Body of pancreas (tissue), 4 donors: Measurements from ENCODE around the gene IKZF3. TPM values are rescaled to one million over a fixed set of nuclear protein-coding genes. Genes with fewer than 3 reads are reported as not detected.

Source experiments
- ATAC-seq: fragments of 150-250 bp; one replicate; pipeline ENCODE4 v1.9.1; 2016
- DNase-seq, 4 donors: peaks; one replicate each; pipeline ENCODE4 v3.0.0-alpha.2; 2019
- H3K27ac ChIP-seq, 4 donors: fragments of 200-600 bp; sonication (generic); 1 replicate in 3 of 4; 2 replicates in 1 of 4; pipeline versions ENCODE4 v1.5.1 to v1.6.1; 2016 to 2019; ENCODE audit warnings: mild to moderate bottlenecking in 1 of 4, mixed read lengths in 1 of 4, moderate library complexity in 1 of 4
- H3K27me3 ChIP-seq, 2 donors: fragments of 200-600 bp; sonication (generic); one replicate each; pipeline ENCODE4 v1.6.0; 2016; ENCODE audit warnings: mild to moderate bottlenecking in 1 of 2
- H3K36me3 ChIP-seq, 2 donors: fragments of 200-600 bp; sonication (generic); replicated peaks in 1 of 2; 2 replicates each; pipeline ENCODE4 v1.5.1; 2016; ENCODE audit warnings: low read depth in 2 of 2; ENCODE audit not compliant: insufficient read depth in 1 of 2
- H3K4me1 ChIP-seq: fragments of 200-600 bp; sonication (generic); one replicate; pipeline ENCODE4 v1.6.0; 2016
- H3K4me3 ChIP-seq, 2 donors: fragments of 200-600 bp; sonication (generic); 1 replicate in 1 of 2; 2 replicates in 1 of 2; pipeline ENCODE4 v1.5.1; 2016 to 2019
- H3K9me3 ChIP-seq, 3 donors: fragments of 200-600 bp; sonication (generic); 1 replicate in 2 of 3; 2 replicates in 1 of 3; pipeline ENCODE4 v1.5.1; 2016
- CTCF ChIP-seq, 7 experiments: fragments of 450-650 bp in 4 of 7; fragments of 200-600 bp in 3 of 7; sonication (generic) in 3 of 7; IDR thresholded peaks; one replicate each; pipeline ENCODE4 v1.5.1; 2016 to 2019; ENCODE audit warnings: antibody characterized with exemption in 7 of 7
- POLR2A ChIP-seq, 3 donors: fragments of 450-650 bp; IDR thresholded peaks; one replicate each; pipeline ENCODE4 v1.6.1; 2016; ENCODE audit warnings: antibody characterized with exemption in 3 of 3, mild to moderate bottlenecking in 2 of 3
- WGBS, 2 donors: methylation state at CpG; one replicate each; pipeline ENCODE4 v1.1.5; 2017; 5-methylcytosine and 5-hydroxymethylcytosine counted together
- intact Hi-C: fragments of 100-400 bp; cut with DNase I; formaldehyde crosslinking; loops from one replicate; pipeline ENCODE4 v1.15.1; 2023
- total RNA-seq, 2 donors: library from RNA; depleted of rRNA; stranded (reverse); fragments of >200 nt; gene quantifications; one replicate each; pipeline ENCODE4 v1.1.0, GENCODE V29; 2016

Gene IKZF3
- total RNA-seq, 2 donors from 2014 or later = 0.78 to 0.99 TPM

GRCh38 chr17:39739885-39740356 lies 124.2 kb downstream of the IKZF3 start:
- ATAC-seq (no peak), DNase-seq (peak in 2 of 4 donors; percentile 17 to 33)
- Histone ChIP-seq H3K27ac (peak overlapping the region; percentile 95 to 99 (median 98)), H3K27me3 (no peaks in the 10 kb centered on the region), H3K4me1 (peaks cover 45% of the 10 kb centered on the region), H3K4me3 (peak overlapping the region; percentile 9 to 64), H3K9me3 (no peaks in the 10 kb centered on the region), H3K36me3 (peaks cover 15 to 16% of the 10 kb centered on the region in 2 donors)
- intact Hi-C loops = loop anchor here (10.0 kb wide), 1 partner anchor 55 kb away; the partner anchor contains the start of gene PGAP3
- 17 to 21% methylated on average over 8 to 9 of the region's 9 CpGs for WGBS, 2 donors
- no peak for TF ChIP-seq POLR2A (IDR thresholded peaks at IDR 0.05)
- TF ChIP-seq CTCF (IDR thresholded peaks at IDR 0.05) = no peak

GRCh38 chr17:39738983-39739884 lies 124.9 kb downstream of the IKZF3 start:
- Histone ChIP-seq H3K27ac (peak overlapping the region; percentile 95 to 99 (median 98)), H3K27me3 (no peaks in the 10 kb centered on the region)
- intact Hi-C loops = no loop called here

GRCh38 chr17:39738568-39738901 lies 125.6 kb downstream of the IKZF3 start:
- peaks cover 45% of the 10 kb centered on the region for H3K4me1 ChIP-seq
- H3K9me3 ChIP-seq = no peaks in the 10 kb centered on the region
- H3K4me3 ChIP-seq = peak overlapping the region; percentile 18 to 64
- H3K36me3 ChIP-seq = peaks cover 6 to 8% of the 10 kb centered on the region in 2 donors
- ATAC-seq = peak; percentile 22
- 0 to 2% methylated on average over 10 to 13 of the region's 13 CpGs for WGBS, 2 donors
- peak overlapping the region; percentile 95 to 99 (median 98) for H3K27ac ChIP-seq
- intact Hi-C loops = no loop called here
- TF ChIP-seq POLR2A (IDR thresholded peaks at IDR 0.05) = no peak
- peak; percentile 66 to 76 (median 73) for DNase-seq
- no peaks in the 10 kb centered on the region for H3K27me3 ChIP-seq

More at GRCh38 chr17:39738983-39739884, 124.9 kb downstream of the IKZF3 start:
- Histone ChIP-seq H3K9me3 (no peaks in the 10 kb centered on the region), H3K4me3 (peak overlapping the region; percentile 18 to 64), H3K36me3 (peaks cover 9% of the 10 kb centered on the region in 2 donors), H3K4me1 (peaks cover 45% of the 10 kb centered on the region)
- 0% methylated on average over 12 to 30 of the region's 32 CpGs for WGBS, 2 donors
- peak in 2 of 3 donors; percentile 44 to 65 for TF ChIP-seq POLR2A (IDR thresholded peaks at IDR 0.05)
- peak in 1 of 7 experiments; percentile 14 for TF ChIP-seq CTCF (IDR thresholded peaks at IDR 0.05)
- peak; percentile 89 to 95 (median 93) for DNase-seq
- peak; percentile 65 for ATAC-seq

- Histone ChIP-seq H3K27ac (peak within 1 kb of the TSS; percentile 95 to 99 (median 98)), H3K9me3 (no peaks in the 10 kb centered on the region), H3K4me1 (peaks cover 45% of the 10 kb centered on the region), H3K27me3 (no peaks in the 10 kb centered on the region), H3K4me3 (peak within 1 kb of the TSS; percentile 18 to 64), H3K36me3 (peaks cover 2 to 4% of the 10 kb centered on the region in 2 donors)
- TF ChIP-seq CTCF (IDR thresholded peaks at IDR 0.05) = no peak
- peak; percentile 83 to 93 (median 91) for TF ChIP-seq POLR2A (IDR thresholded peaks at IDR 0.05)
- peak; percentile 77 for ATAC-seq
- peak; percentile 93 to 97 (median 94) for DNase-seq
- intact Hi-C loops = no loop called here
- 3 to 4% methylated on average over 20 to 34 of the region's 34 CpGs for WGBS, 2 donors
These were observed 126.1 kb downstream of the IKZF3 start, which contains the start of gene GRB7 for GRCh38 chr17:39737760-39738567. Gene GRB7, plus strand, starts transcription at chr17:39737938. Its CDS starts 4,364 bp downstream, at chr17:39742302.
